Astrocyte of the cerebellum (primary cell): ENCODE measurements around the gene ACER3.
"Not testable (repeated sequence)": the region's sequence is repeated elsewhere in the genome, so short reads cannot be mapped to it uniquely, and the experiment has no call there.

Source experiments
- DNase-seq: peaks from one replicate; pipeline ENCODE4 v3.0.0-alpha.2; 2011; ENCODE audit warnings: low read depth
- H3K4me3 ChIP-seq: 2 replicates; pipeline ENCODE4 v1.5.1; 2011; ENCODE audit warnings: mild to moderate bottlenecking, low read depth, low read length, moderate library complexity
- CTCF ChIP-seq: IDR thresholded peaks from 2 replicates; pipeline ENCODE4 v1.5.1; 2012; ENCODE audit warnings: low read length, low read depth, moderate library complexity, mild to moderate bottlenecking; ENCODE audit errors: missing control alignments
- in situ Hi-C: cut with HindIII; loops from 2 replicates; pipeline ENCODE4 v1.10.0; 2017; ENCODE audit warnings: low sequenced_read_pairs

ACER3 gene

GRCh38 chr11:77002776-77003175 is 142.1 kb downstream of the ACER3 start:
- TF ChIP-seq CTCF: no peak
- in situ Hi-C loops: no loop called here

GRCh38 chr11:77003963-77004362 is 143.2 kb downstream of the ACER3 start:
- in situ Hi-C loops: no loop called here
- no peak for DNase-seq
- TF ChIP-seq CTCF: no peak
- no peak overlapping the region for H3K4me3 ChIP-seq

More at GRCh38 chr11:77002776-77003175, 142.1 kb downstream of the ACER3 start:
- no peak for DNase-seq
- no peak overlapping the region for H3K4me3 ChIP-seq

- DNase-seq: no peak
- in situ Hi-C loops: no loop called here
- no peak for TF ChIP-seq CTCF
- H3K4me3 ChIP-seq: no peak overlapping the region
Measured at GRCh38 chr11:77009533-77010160, 148.9 kb downstream of the ACER3 start.

- no peak overlapping the region for H3K4me3 ChIP-seq
- no peak for TF ChIP-seq CTCF
- in situ Hi-C loops: no loop called here
- no peak for DNase-seq
Measured at GRCh38 chr11:77014669-77015068, 154.0 kb downstream of the ACER3 start.

- H3K4me3 ChIP-seq, in situ Hi-C loops, DNase-seq: not testable (repeated sequence)
Measured at GRCh38 chr11:77018396-77018924, 157.7 kb downstream of the ACER3 start.

GRCh38 chr11:77019976-77020595 is 159.4 kb downstream of the ACER3 start:
- TF ChIP-seq CTCF: no peak
- in situ Hi-C loops: no loop called here
- H3K4me3 ChIP-seq: no peak overlapping the region
- DNase-seq: no peak

- no peak for TF ChIP-seq CTCF
- in situ Hi-C loops: no loop called here
- no peak overlapping the region for H3K4me3 ChIP-seq
- DNase-seq: no peak
Measured at GRCh38 chr11:77020734-77021133, 160.0 kb downstream of the ACER3 start.
